Measurements from ENCODE around the gene HSD17B7. TPM values are rescaled to one million over a fixed set of nuclear protein-coding genes. Genes with fewer than 3 reads are reported as not detected.
A peak's percentile ranks its signal among the peaks of the same experiment; 100 is the strongest.
"Not testable (repeated sequence)": the region's sequence is repeated elsewhere in the genome, so short reads cannot be mapped to it uniquely, and the experiment has no call there.

The HSD17B7 gene
- polyA plus RNA-seq, 1 donor from 2014 or later, result 75.5 TPM

- not testable (repeated sequence) for H3K9me2 ChIP-seq (ENCODE audit: insufficient read depth, low read length); H3K27me3 ChIP-seq (ENCODE audit: insufficient read depth, low read depth, low read length); H3K4me3 ChIP-seq (ENCODE audit: low read length); H4K20me1 ChIP-seq (ENCODE audit: insufficient read depth); H3K27ac ChIP-seq (ENCODE audit: low read length); H3K79me2 ChIP-seq (replicated peaks; ENCODE audit: insufficient read depth, low read length); H3K4me2 ChIP-seq (ENCODE audit: low read length); H3K36me3 ChIP-seq (ENCODE audit: insufficient read depth, low read length); H3F3A ChIP-seq (ENCODE audit: insufficient read depth, low read length, poor library complexity, severe bottlenecking); H3K9ac ChIP-seq (ENCODE audit: low read length); H2AFZ ChIP-seq (ENCODE audit: low read depth, low read length); H3K9me3 ChIP-seq (ENCODE audit: low read length)
- TF ChIP-seq RAD21 (conservative IDR thresholded peaks at IDR 0.05), result peak; percentile 77
- TF ChIP-seq, protein P1, sequence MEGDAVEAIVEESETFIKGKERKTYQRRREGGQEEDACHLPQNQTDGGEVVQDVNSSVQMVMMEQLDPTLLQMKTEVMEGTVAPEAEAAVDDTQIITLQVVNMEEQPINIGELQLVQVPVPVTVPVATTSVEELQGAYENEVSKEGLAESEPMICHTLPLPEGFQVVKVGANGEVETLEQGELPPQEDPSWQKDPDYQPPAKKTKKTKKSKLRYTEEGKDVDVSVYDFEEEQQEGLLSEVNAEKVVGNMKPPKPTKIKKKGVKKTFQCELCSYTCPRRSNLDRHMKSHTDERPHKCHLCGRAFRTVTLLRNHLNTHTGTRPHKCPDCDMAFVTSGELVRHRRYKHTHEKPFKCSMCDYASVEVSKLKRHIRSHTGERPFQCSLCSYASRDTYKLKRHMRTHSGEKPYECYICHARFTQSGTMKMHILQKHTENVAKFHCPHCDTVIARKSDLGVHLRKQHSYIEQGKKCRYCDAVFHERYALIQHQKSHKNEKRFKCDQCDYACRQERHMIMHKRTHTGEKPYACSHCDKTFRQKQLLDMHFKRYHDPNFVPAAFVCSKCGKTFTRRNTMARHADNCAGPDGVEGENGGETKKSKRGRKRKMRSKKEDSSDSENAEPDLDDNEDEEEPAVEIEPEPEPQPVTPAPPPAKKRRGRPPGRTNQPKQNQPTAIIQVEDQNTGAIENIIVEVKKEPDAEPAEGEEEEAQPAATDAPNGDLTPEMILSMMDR (IDR thresholded peaks at IDR 0.05; ENCODE audit: poor library complexity, severe bottlenecking), result peak; percentile 75
- TF ChIP-seq SMC3 (conservative IDR thresholded peaks at IDR 0.05; ENCODE audit: poor library complexity), result peak; percentile 80
Observed at GRCh38 chr1:162799995-162800830, 9.7 kb downstream of the HSD17B7 start.

- H2AFZ ChIP-seq (ENCODE audit: low read depth, low read length); H3K79me2 ChIP-seq (replicated peaks; ENCODE audit: insufficient read depth, low read length); H3K27me3 ChIP-seq (ENCODE audit: insufficient read depth, low read depth, low read length); H3K4me3 ChIP-seq (ENCODE audit: low read length); H3K9me2 ChIP-seq (ENCODE audit: insufficient read depth, low read length); H3K9ac ChIP-seq (ENCODE audit: low read length); H3K4me2 ChIP-seq (ENCODE audit: low read length); H3K9me3 ChIP-seq (ENCODE audit: low read length); H4K20me1 ChIP-seq (ENCODE audit: insufficient read depth); H3F3A ChIP-seq (ENCODE audit: insufficient read depth, low read length, poor library complexity, severe bottlenecking); H3K36me3 ChIP-seq (ENCODE audit: insufficient read depth, low read length); H3K27ac ChIP-seq (ENCODE audit: low read length): not testable (repeated sequence)
Observed at GRCh38 chr1:162807503-162807902, 17.0 kb downstream of the HSD17B7 start.

DNA sequence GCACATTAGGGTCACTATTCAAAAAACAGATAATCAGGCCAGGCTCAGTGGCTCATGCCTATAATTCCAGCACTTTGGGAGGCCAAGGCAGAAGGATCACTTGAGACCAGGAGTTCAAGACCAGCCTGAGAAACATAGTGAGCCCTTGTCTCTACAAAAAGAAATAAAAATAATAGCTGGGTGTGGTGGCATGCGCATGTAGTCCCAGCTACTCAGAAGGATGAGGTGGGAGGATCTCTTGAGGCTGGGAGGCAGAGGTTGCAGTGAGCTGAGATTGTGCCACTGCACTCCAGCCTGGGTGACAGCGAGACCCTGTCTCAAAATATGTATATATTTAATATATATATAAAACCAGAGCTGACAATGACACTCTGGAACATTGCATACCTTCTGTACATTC lies 21.9 kb downstream of the HSD17B7 start:
- not testable (repeated sequence) for H3K4me3 ChIP-seq (ENCODE audit: low read length); H3K27ac ChIP-seq (ENCODE audit: low read length); H3K9me3 ChIP-seq (ENCODE audit: low read length); H2AFZ ChIP-seq (ENCODE audit: low read depth, low read length); H3K9me2 ChIP-seq (ENCODE audit: insufficient read depth, low read length); H3K27me3 ChIP-seq (ENCODE audit: insufficient read depth, low read depth, low read length); H3K9ac ChIP-seq (ENCODE audit: low read length); H3K79me2 ChIP-seq (replicated peaks; ENCODE audit: insufficient read depth, low read length); H3K4me2 ChIP-seq (ENCODE audit: low read length); H3F3A ChIP-seq (ENCODE audit: insufficient read depth, low read length, poor library complexity, severe bottlenecking); H4K20me1 ChIP-seq (ENCODE audit: insufficient read depth); H3K36me3 ChIP-seq (ENCODE audit: insufficient read depth, low read length)

DNA sequence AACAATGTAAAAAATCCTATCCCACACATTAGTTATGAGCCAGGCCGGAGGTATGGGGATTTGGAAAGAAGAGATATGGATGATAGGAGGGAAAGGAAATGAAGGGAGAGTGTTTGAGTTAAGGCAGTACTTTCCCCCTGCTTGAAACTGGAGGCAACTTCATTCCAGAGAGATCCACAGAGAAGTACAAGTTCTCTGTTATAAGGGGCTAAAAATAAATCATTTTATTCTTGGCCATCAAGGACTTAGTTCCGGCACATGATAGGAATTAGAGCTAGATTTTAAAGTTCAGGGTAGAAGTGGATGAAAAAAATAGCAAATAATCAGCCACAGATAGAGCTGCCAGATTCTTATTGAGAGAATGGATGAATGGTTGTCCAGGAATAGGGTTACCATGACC lies 27.6 kb downstream of the HSD17B7 start:
- not testable (repeated sequence) for H3K27ac ChIP-seq (ENCODE audit: low read length); H3K9me2 ChIP-seq (ENCODE audit: insufficient read depth, low read length); H2AFZ ChIP-seq (ENCODE audit: low read depth, low read length); H3K79me2 ChIP-seq (replicated peaks; ENCODE audit: insufficient read depth, low read length); H3K4me3 ChIP-seq (ENCODE audit: low read length); H3K9me3 ChIP-seq (ENCODE audit: low read length); H3K4me2 ChIP-seq (ENCODE audit: low read length); H3K27me3 ChIP-seq (ENCODE audit: insufficient read depth, low read depth, low read length); H3K9ac ChIP-seq (ENCODE audit: low read length); H3K36me3 ChIP-seq (ENCODE audit: insufficient read depth, low read length); H4K20me1 ChIP-seq (ENCODE audit: insufficient read depth); H3F3A ChIP-seq (ENCODE audit: insufficient read depth, low read length, poor library complexity, severe bottlenecking)

- H3K4me2 ChIP-seq (ENCODE audit: low read length); H3K9me2 ChIP-seq (ENCODE audit: insufficient read depth, low read length); H3K27ac ChIP-seq (ENCODE audit: low read length); H4K20me1 ChIP-seq (ENCODE audit: insufficient read depth); H3K9me3 ChIP-seq (ENCODE audit: low read length); H2AFZ ChIP-seq (ENCODE audit: low read depth, low read length); H3K79me2 ChIP-seq (replicated peaks; ENCODE audit: insufficient read depth, low read length); H3K27me3 ChIP-seq (ENCODE audit: insufficient read depth, low read depth, low read length); H3K9ac ChIP-seq (ENCODE audit: low read length); H3F3A ChIP-seq (ENCODE audit: insufficient read depth, low read length, poor library complexity, severe bottlenecking); H3K4me3 ChIP-seq (ENCODE audit: low read length); H3K36me3 ChIP-seq (ENCODE audit: insufficient read depth, low read length): not testable (repeated sequence)
Observed at GRCh38 chr1:162818666-162819065, 28.2 kb downstream of the HSD17B7 start.

Measured in neural cell (in vitro differentiated cells).